ENCODE data around the gene FICD. TPM values are rescaled to one million over a fixed set of nuclear protein-coding genes. Genes with fewer than 3 reads are reported as not detected.

The FICD gene
- total and polyA plus RNA-seq, 9 of the 15 experiments (the other 6 are each of a cell fraction or from before 2014, with no cell fraction given): 0.88 to 4.5 (median 1.9) TPM

DNA sequence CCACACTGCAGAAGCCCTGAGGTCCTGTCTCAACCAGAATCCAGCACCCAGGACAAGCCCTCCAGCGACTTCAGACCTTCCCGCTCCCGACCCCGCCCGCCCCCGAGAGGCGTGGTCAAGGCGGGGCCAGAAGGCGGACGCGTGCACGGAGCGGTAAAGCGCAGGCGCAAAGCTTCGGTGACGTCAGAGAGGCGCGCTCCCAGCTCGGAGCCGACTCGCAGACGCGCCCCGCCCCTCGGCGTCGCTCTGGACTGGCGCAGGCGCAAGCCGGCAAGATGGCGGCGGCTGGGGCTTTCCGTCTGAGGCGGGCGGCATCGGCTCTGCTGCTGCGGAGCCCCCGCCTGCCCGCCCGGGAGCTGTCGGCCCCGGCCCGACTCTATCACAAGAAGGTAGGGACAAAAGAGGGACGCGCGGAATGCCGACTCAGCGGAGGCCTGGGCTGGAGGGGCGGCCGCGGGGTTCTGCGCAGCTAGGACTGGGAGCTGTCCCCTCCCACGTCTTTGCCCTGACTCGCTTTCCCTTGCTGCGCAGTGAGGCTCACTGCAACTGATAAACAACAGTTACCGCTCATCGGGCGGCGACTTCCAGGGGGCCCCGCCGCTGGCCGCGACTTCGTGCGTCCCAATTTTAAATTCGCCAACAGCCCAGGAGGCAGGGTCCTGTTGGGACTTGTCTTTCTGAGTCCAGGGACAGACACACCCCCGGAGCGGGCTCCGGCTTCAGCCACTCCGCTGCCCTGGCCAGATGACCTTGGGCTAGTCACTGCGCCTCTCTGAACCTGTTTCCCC, 47.5 kb downstream of the FICD start, which contains the start of gene ISCU (continued):
- TF ChIP-seq JUN (IDR thresholded peaks at IDR 0.05; ENCODE audit: borderline replicate concordance, low read depth, low read length) (peak; percentile 52; the same call in 1 of the 2 replicates), JUN (CRISPR knock-in tag; IDR thresholded peaks at IDR 0.05; ENCODE audit: borderline replicate concordance) (peak; percentile 70; the same call in 1 of the 2 replicates), MAZ (CRISPR knock-in tag; conservative IDR thresholded peaks at IDR 0.05 in 1 of 2, IDR thresholded peaks at IDR 0.05 in 1 of 2) (peak; percentile 99 to 100), KLF13 (tag; IDR thresholded peaks at IDR 0.05; ENCODE audit: borderline replicate concordance, low read depth) (peak; percentile 30; the same call in 1 of the 2 replicates), RBBP5 (IDR thresholded peaks at IDR 0.05; ENCODE audit: borderline replicate concordance, insufficient read depth, low read length, poor library complexity, severe bottlenecking) (peak; percentile 93), ZFPM2 (CRISPR knock-in tag; IDR thresholded peaks at IDR 0.05) (no peak), TAF9B (IDR thresholded peaks at IDR 0.05; ENCODE audit: partially characterized antibody) (peak; percentile 46), ASH1L (IDR thresholded peaks at IDR 0.05; ENCODE audit: borderline replicate concordance, low read depth, partially characterized antibody) (no peak)
- TF ChIP-seq, protein P1, sequence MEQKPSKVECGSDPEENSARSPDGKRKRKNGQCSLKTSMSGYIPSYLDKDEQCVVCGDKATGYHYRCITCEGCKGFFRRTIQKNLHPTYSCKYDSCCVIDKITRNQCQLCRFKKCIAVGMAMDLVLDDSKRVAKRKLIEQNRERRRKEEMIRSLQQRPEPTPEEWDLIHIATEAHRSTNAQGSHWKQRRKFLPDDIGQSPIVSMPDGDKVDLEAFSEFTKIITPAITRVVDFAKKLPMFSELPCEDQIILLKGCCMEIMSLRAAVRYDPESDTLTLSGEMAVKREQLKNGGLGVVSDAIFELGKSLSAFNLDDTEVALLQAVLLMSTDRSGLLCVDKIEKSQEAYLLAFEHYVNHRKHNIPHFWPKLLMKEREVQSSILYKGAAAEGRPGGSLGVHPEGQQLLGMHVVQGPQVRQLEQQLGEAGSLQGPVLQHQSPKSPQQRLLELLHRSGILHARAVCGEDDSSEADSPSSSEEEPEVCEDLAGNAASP (IDR thresholded peaks at IDR 0.05): no peak
- TF ChIP-seq, protein P2, sequence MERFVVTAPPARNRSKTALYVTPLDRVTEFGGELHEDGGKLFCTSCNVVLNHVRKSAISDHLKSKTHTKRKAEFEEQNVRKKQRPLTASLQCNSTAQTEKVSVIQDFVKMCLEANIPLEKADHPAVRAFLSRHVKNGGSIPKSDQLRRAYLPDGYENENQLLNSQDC (CRISPR knock-in tag; IDR thresholded peaks at IDR 0.05): 0 out of 2 replicates have a peak, but pooled peaks have one; percentile 53
- TF ChIP-seq, protein P3, sequence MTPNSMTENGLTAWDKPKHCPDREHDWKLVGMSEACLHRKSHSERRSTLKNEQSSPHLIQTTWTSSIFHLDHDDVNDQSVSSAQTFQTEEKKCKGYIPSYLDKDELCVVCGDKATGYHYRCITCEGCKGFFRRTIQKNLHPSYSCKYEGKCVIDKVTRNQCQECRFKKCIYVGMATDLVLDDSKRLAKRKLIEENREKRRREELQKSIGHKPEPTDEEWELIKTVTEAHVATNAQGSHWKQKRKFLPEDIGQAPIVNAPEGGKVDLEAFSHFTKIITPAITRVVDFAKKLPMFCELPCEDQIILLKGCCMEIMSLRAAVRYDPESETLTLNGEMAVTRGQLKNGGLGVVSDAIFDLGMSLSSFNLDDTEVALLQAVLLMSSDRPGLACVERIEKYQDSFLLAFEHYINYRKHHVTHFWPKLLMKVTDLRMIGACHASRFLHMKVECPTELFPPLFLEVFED (CRISPR knock-in tag; conservative IDR thresholded peaks at IDR 0.05): no peak
- TF ChIP-seq, protein P4, sequence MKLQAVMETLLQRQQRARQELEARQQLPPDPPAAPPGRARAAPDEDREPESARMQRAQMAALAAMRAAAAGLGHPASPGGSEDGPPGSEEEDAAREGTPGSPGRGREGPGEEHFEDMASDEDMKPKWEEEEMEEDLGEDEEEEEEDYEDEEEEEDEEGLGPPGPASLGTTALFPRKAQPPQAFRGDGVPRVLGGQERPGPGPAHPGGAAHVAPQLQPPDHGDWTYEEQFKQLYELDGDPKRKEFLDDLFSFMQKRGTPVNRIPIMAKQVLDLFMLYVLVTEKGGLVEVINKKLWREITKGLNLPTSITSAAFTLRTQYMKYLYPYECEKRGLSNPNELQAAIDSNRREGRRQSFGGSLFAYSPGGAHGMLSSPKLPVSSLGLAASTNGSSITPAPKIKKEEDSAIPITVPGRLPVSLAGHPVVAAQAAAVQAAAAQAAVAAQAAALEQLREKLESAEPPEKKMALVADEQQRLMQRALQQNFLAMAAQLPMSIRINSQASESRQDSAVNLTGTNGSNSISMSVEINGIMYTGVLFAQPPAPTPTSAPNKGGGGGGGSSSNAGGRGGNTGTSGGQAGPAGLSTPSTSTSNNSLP (IDR thresholded peaks at IDR 0.05; ENCODE audit: borderline replicate concordance, low read depth, low read length): no peak
- TF ChIP-seq, protein P5, sequence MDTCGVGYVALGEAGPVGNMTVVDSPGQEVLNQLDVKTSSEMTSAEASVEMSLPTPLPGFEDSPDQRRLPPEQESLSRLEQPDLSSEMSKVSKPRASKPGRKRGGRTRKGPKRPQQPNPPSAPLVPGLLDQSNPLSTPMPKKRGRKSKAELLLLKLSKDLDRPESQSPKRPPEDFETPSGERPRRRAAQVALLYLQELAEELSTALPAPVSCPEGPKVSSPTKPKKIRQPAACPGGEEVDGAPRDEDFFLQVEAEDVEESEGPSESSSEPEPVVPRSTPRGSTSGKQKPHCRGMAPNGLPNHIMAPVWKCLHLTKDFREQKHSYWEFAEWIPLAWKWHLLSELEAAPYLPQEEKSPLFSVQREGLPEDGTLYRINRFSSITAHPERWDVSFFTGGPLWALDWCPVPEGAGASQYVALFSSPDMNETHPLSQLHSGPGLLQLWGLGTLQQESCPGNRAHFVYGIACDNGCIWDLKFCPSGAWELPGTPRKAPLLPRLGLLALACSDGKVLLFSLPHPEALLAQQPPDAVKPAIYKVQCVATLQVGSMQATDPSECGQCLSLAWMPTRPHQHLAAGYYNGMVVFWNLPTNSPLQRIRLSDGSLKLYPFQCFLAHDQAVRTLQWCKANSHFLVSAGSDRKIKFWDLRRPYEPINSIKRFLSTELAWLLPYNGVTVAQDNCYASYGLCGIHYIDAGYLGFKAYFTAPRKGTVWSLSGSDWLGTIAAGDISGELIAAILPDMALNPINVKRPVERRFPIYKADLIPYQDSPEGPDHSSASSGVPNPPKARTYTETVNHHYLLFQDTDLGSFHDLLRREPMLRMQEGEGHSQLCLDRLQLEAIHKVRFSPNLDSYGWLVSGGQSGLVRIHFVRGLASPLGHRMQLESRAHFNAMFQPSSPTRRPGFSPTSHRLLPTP (IDR thresholded peaks at IDR 0.05; ENCODE audit: borderline replicate concordance, extremely low read depth, insufficient read length): no peak
- TF ChIP-seq, protein P6, sequence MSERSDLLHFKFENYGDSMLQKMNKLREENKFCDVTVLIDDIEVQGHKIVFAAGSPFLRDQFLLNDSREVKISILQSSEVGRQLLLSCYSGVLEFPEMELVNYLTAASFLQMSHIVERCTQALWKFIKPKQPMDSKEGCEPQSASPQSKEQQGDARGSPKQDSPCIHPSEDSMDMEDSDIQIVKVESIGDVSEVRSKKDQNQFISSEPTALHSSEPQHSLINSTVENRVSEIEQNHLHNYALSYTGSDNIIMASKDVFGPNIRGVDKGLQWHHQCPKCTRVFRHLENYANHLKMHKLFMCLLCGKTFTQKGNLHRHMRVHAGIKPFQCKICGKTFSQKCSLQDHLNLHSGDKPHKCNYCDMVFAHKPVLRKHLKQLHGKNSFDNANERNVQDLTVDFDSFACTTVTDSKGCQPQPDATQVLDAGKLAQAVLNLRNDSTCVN (CRISPR knock-in tag; IDR thresholded peaks at IDR 0.05): no peak

Data from K562 (cell line).